OCI-LY7 (cell line): Measurements from ENCODE around the gene KLHDC9. TPM values are rescaled to one million over a fixed set of nuclear protein-coding genes. Genes with fewer than 3 reads are reported as not detected.

Source experiments
- BruUV-seq: library from RNA; stranded (reverse); fragments of 400-500 nt; replicated peaks from 2 replicates; lab custom pipeline; 2021; lab: Mats Ljungman, UMichigan
- CTCF ChIA-PET: fragments of 300-600 bp; sonication (Branson Sonifier 250); formaldehyde crosslinking; loops from one replicate; lab custom pipeline; 2022; ENCODE audit warnings: antibody characterized with exemption; ENCODE audit not compliant: unreplicated experiment; lab: Charles Lee
- POLR2A ChIA-PET: fragments of 300-600 bp; sonication (Branson Sonifier 250); formaldehyde crosslinking; loops from one replicate; lab custom pipeline; 2022; ENCODE audit warnings: antibody characterized with exemption; lab: Charles Lee
- DNase-seq: peaks from one replicate; pipeline ENCODE4 v3.0.0-alpha.2; 2015; ENCODE audit warnings: low spot score
- H2AFZ ChIP-seq: fragments of 200-600 bp; sonication (generic), shearing (Covaris generic); 2 replicates; pipeline ENCODE4 v1.6.1; 2014; ENCODE audit warnings: mild to moderate bottlenecking, antibody characterized with exemption, low read length, moderate library complexity
- H3K27ac ChIP-seq: fragments of 200-600 bp; sonication (generic); 2 replicates; pipeline ENCODE4 v1.5.1; 2014; ENCODE audit warnings: mixed run types, low read depth, mild to moderate bottlenecking, moderate library complexity, low read length, inconsistent platforms; ENCODE audit not compliant: poor library complexity, severe bottlenecking
- H3K36me3 ChIP-seq: fragments of 200-600 bp; sonication (generic); 2 replicates; pipeline ENCODE4 v1.6.1; 2014; ENCODE audit warnings: mild to moderate bottlenecking, antibody characterized with exemption, low read length, moderate library complexity, mixed read lengths; ENCODE audit not compliant: insufficient read depth
- H3K4me1 ChIP-seq: fragments of 200-600 bp; sonication (generic); 2 replicates; pipeline ENCODE4 v1.5.1; 2014; ENCODE audit warnings: mild to moderate bottlenecking, low read length; ENCODE audit not compliant: insufficient read depth, poor library complexity, severe bottlenecking
- H3K4me2 ChIP-seq: fragments of 200-600 bp; sonication (generic); 2 replicates; pipeline ENCODE4 v1.6.1; 2014; ENCODE audit warnings: mild to moderate bottlenecking, low read length
- H3K4me3 ChIP-seq: fragments of 200-600 bp; sonication (generic); 2 replicates; pipeline ENCODE4 v1.5.1; 2014; ENCODE audit warnings: mild to moderate bottlenecking, low read depth, low read length; ENCODE audit not compliant: poor library complexity, severe bottlenecking
- H3K79me2 ChIP-seq: fragments of 200-600 bp; sonication (generic); 2 replicates; pipeline ENCODE4 v1.6.1; 2016; ENCODE audit warnings: low read depth, mild to moderate bottlenecking, low read length, moderate library complexity, mixed read lengths; ENCODE audit not compliant: insufficient read depth
- H3K9me2 ChIP-seq: fragments of 200-600 bp; sonication (generic); 2 replicates; pipeline ENCODE4 v1.6.1; 2016; ENCODE audit warnings: mild to moderate bottlenecking, low read length, mixed read lengths; ENCODE audit not compliant: insufficient read depth
- H3K9me3 ChIP-seq: fragments of 200-600 bp; sonication (generic); 2 replicates; pipeline ENCODE4 v1.6.1; 2014; ENCODE audit warnings: mild to moderate bottlenecking, mixed run types, low read length, mixed read lengths
- H4K20me1 ChIP-seq: fragments of 200-600 bp; sonication (generic); 2 replicates; pipeline ENCODE4 v1.6.1; 2014; ENCODE audit warnings: mild to moderate bottlenecking, antibody characterized with exemption, low read length, moderate library complexity, mixed read lengths; ENCODE audit not compliant: insufficient read depth
- CTCF ChIP-seq: fragments of 200-600 bp; sonication (generic); conservative IDR thresholded peaks from 2 replicates; pipeline ENCODE4 v1.5.1; 2014; ENCODE audit warnings: mild to moderate bottlenecking, antibody characterized with exemption, low read length, moderate library complexity, mixed read lengths
- EZH2phosphoT487 ChIP-seq: fragments of 200-600 bp; sonication (generic); IDR thresholded peaks from 2 replicates; pipeline ENCODE4 v1.6.1; 2018; ENCODE audit warnings: low read depth, borderline replicate concordance, mild to moderate bottlenecking, mixed run types, antibody characterized with exemption, low read length, moderate library complexity, mixed read lengths
- intact Hi-C: fragments of 100-400 bp; cut with micrococcal nuclease; formaldehyde crosslinking; loops from one replicate; pipeline ENCODE4 v1.10.0; 2022; ENCODE audit not compliant: unreplicated experiment
- total RNA-seq, 2 experiments: library from RNA; depleted of rRNA in 1 of 2; stranded (reverse); fragments of >200 nt in 1 of 2; shearing (Covaris generic) in 1 of 2; gene quantifications; 2 replicates each; pipeline ENCODE4 v1.2.3, GENCODE V29; 2014 to 2022

The KLHDC9 gene
- total RNA-seq, 2 experiments from 2014 or later: 0.95 to 1.3 TPM

- Histone ChIP-seq H4K20me1 (no peaks in the 10 kb centered on the region), H2AFZ (no peak overlapping the region), H3K4me2 (no peak overlapping the region), H3K9me3 (no peaks in the 10 kb centered on the region), H3K27ac (no peak overlapping the region), H3K4me1 (peaks cover 19% of the 10 kb centered on the region), H3K79me2 (peaks cover 18% of the 10 kb centered on the region; the same call in 1 of the 2 replicates), H3K4me3 (no peak overlapping the region), H3K9me2 (no peaks in the 10 kb centered on the region), H3K36me3 (peaks cover 77% of the 10 kb centered on the region)
- BruUV-seq: no TSS peak
- TF ChIP-seq CTCF: no peak
- TF ChIP-seq EZH2phosphoT487: no peak
- ChIA-PET CTCF (interaction anchor here (0.6 to 0.9 kb wide), 2 partner anchors 12 to 58 kb away, joined by 3 to 6 read pairs; no protein-coding TSS in a partner anchor), POLR2A (interaction anchor here (0.6 to 1.6 kb wide), 4 partner anchors 9 to 102 kb away, joined by 3 to 6 read pairs (median 4); no protein-coding TSS in a partner anchor)
- no peak for DNase-seq
- intact Hi-C loops: no loop called here
Measured at GRCh38 chr1:161127649-161128048, 29.5 kb downstream of the KLHDC9 start.

GRCh38 chr1:161128591-161129420, 30.6 kb downstream of the KLHDC9 start:
- Histone ChIP-seq H3K9me3 (no peaks in the 10 kb centered on the region), H3K4me1 (peaks cover 23% of the 10 kb centered on the region), H3K4me2 (no peak overlapping the region), H3K36me3 (peaks cover 68% of the 10 kb centered on the region), H3K27ac (no peak overlapping the region), H3K9me2 (no peaks in the 10 kb centered on the region), H3K79me2 (peaks cover 26% of the 10 kb centered on the region; the same call in 1 of the 2 replicates), H2AFZ (no peak overlapping the region), H3K4me3 (no peak overlapping the region), H4K20me1 (no peaks in the 10 kb centered on the region)
- TF ChIP-seq EZH2phosphoT487 (no peak), CTCF (no peak)
- no peak for DNase-seq
- POLR2A ChIA-PET: interaction anchor here (0.6 kb wide), 1 partner anchor 103 kb away, joined by 5 read pairs; no protein-coding TSS in a partner anchor
- BruUV-seq: no TSS peak
- intact Hi-C loops: no loop called here
- CTCF ChIA-PET: interaction anchor here (0.9 kb wide), 1 partner anchor 127 kb away, joined by 4 read pairs; no protein-coding TSS in a partner anchor
